T47D (cell line): Measurements from ENCODE around the gene ALDH5A1.

Experiments used
- DNase-seq, 2 experiments: peaks; one replicate each; pipeline versions ENCODE4 v3.0.0 to v3.0.0-alpha.2; 2011 to 2012; ENCODE audit warnings: low read depth in 1 of 2, low spot score in 1 of 2
- JUND ChIP-seq: IDR thresholded peaks from 2 replicates; pipeline ENCODE4 v1.6.1; 2012; ENCODE audit warnings: low read depth
- in situ Hi-C: cut with HindIII; loops from 2 replicates; pipeline ENCODE4 v1.10.0; 2016; ENCODE audit warnings: low sequenced_read_pairs, low pct_unique_long_range_greater_than_20kb

The ALDH5A1 gene

GRCh38 chr6:24464253-24465038, 30.3 kb upstream of the ALDH5A1 start:
- in situ Hi-C loops: no loop called here
- no peak for DNase-seq
- no peak for TF ChIP-seq JUND

GRCh38 chr6:24469811-24470210, 25.0 kb upstream of the ALDH5A1 start:
- no peak for TF ChIP-seq JUND
- in situ Hi-C loops: no loop called here
- DNase-seq: no peak

GRCh38 chr6:24472181-24472580, 22.6 kb upstream of the ALDH5A1 start:
- TF ChIP-seq JUND: no peak
- peak in 1 of 2 experiments; percentile 42 for DNase-seq
- in situ Hi-C loops: no loop called here

- in situ Hi-C loops: no loop called here
- TF ChIP-seq JUND: no peak
- DNase-seq: no peak
Measured at GRCh38 chr6:24476631-24477030, 18.1 kb upstream of the ALDH5A1 start.

GRCh38 chr6:24477070-24477469, 17.7 kb upstream of the ALDH5A1 start:
- no peak for DNase-seq
- in situ Hi-C loops: no loop called here
- no peak for TF ChIP-seq JUND

GRCh38 chr6:24478903-24479302, 15.9 kb upstream of the ALDH5A1 start:
- no peak for DNase-seq
- in situ Hi-C loops: no loop called here
- no peak for TF ChIP-seq JUND

GRCh38 chr6:24480705-24481104, 14.1 kb upstream of the ALDH5A1 start:
- DNase-seq: no peak
- TF ChIP-seq JUND: no peak
- in situ Hi-C loops: no loop called here

GRCh38 chr6:24481449-24481848, 13.3 kb upstream of the ALDH5A1 start:
- in situ Hi-C loops: no loop called here
- TF ChIP-seq JUND: no peak
- no peak for DNase-seq

- TF ChIP-seq JUND: no peak
- no peak for DNase-seq
Measured at GRCh38 chr6:24484657-24485323, 10.0 kb upstream of the ALDH5A1 start.

GRCh38 chr6:24486065-24486464, 8.7 kb upstream of the ALDH5A1 start:
- in situ Hi-C loops: no loop called here
- no peak for DNase-seq
- no peak for TF ChIP-seq JUND

More at GRCh38 chr6:24484657-24485323, 10.0 kb upstream of the ALDH5A1 start:
- in situ Hi-C loops: no loop called here

- in situ Hi-C loops: no loop called here
- no peak for DNase-seq
- no peak for TF ChIP-seq JUND
Measured at GRCh38 chr6:24489470-24489869, 5.3 kb upstream of the ALDH5A1 start, which contains the start of gene GPLD1. Gene GPLD1 (minus strand): TSS chr6:24489578. CDS start chr6:24489511, 67 bp downstream.

- DNase-seq: no peak
- TF ChIP-seq JUND: no peak
- in situ Hi-C loops: no loop called here
Measured at GRCh38 chr6:24489881-24490280, 4.9 kb upstream of the ALDH5A1 start.

- TF ChIP-seq JUND: no peak
- in situ Hi-C loops: no loop called here
- no peak for DNase-seq
Measured at GRCh38 chr6:24490948-24491347, 3.8 kb upstream of the ALDH5A1 start.
